GM06990 (cell line): ENCODE measurements around the gene GALNT6.
A peak's percentile ranks its signal among the peaks of the same experiment; 100 is the strongest.
"Not testable (repeated sequence)": the region's sequence is repeated elsewhere in the genome, so short reads cannot be mapped to it uniquely, and the experiment has no call there.

Experiments used
- DNase-seq: peaks from one replicate; pipeline ENCODE4 v3.0.0-alpha.2; 2011; ENCODE audit not compliant: insufficient read length; ENCODE audit errors: extremely low read depth
- H3K27me3 ChIP-seq: replicated peaks from 2 replicates; pipeline ENCODE4 v1.6.0; 2011; ENCODE audit warnings: low read length; ENCODE audit not compliant: control insufficient read depth, insufficient read depth
- H3K36me3 ChIP-seq: 2 replicates; pipeline ENCODE4 v1.5.1; 2011; ENCODE audit warnings: low read length; ENCODE audit not compliant: control insufficient read depth, insufficient read depth
- H3K4me3 ChIP-seq: replicated peaks from 2 replicates; pipeline ENCODE4 v1.5.1; 2011; ENCODE audit warnings: low read depth, mild to moderate bottlenecking, control low read depth, low read length
- TF ChIP-seq, protein P1 (sequence below): IDR thresholded peaks from 2 replicates; pipeline ENCODE4 v1.5.1; 2011; ENCODE audit warnings: low read length, control low read depth, mild to moderate bottlenecking, inconsistent platforms; ENCODE audit not compliant: insufficient read depth, poor library complexity, severe bottlenecking

Gene GALNT6

DNA sequence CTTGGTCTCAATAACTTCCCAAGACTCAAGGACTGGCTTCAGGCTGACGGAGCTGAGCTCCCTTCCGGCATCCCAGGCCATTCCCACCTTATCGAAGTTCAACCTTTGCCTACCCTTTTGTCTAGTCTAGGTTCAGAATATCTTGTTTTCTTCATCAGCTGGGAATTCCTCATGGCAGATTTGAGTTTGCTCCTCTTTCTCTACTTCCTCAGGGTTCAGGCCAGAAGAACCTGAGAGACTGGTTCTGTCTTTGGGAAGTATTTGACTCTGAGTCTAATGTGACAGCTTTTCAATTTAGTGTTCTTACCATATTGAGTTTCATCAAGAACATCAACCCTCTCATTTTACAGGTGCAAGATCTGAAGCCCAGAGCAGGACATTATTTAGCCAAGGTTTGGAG is 69.3 kb downstream of the GALNT6 start:
- TF ChIP-seq, protein P1, sequence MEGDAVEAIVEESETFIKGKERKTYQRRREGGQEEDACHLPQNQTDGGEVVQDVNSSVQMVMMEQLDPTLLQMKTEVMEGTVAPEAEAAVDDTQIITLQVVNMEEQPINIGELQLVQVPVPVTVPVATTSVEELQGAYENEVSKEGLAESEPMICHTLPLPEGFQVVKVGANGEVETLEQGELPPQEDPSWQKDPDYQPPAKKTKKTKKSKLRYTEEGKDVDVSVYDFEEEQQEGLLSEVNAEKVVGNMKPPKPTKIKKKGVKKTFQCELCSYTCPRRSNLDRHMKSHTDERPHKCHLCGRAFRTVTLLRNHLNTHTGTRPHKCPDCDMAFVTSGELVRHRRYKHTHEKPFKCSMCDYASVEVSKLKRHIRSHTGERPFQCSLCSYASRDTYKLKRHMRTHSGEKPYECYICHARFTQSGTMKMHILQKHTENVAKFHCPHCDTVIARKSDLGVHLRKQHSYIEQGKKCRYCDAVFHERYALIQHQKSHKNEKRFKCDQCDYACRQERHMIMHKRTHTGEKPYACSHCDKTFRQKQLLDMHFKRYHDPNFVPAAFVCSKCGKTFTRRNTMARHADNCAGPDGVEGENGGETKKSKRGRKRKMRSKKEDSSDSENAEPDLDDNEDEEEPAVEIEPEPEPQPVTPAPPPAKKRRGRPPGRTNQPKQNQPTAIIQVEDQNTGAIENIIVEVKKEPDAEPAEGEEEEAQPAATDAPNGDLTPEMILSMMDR: no peak
- Histone ChIP-seq H3K27me3 (no peaks in the 10 kb centered on the region), H3K36me3 (no peaks in the 10 kb centered on the region; the same call in 1 of the 2 replicates), H3K4me3 (no peak overlapping the region; the same call in 1 of the 2 replicates)
- no peak for DNase-seq

DNA sequence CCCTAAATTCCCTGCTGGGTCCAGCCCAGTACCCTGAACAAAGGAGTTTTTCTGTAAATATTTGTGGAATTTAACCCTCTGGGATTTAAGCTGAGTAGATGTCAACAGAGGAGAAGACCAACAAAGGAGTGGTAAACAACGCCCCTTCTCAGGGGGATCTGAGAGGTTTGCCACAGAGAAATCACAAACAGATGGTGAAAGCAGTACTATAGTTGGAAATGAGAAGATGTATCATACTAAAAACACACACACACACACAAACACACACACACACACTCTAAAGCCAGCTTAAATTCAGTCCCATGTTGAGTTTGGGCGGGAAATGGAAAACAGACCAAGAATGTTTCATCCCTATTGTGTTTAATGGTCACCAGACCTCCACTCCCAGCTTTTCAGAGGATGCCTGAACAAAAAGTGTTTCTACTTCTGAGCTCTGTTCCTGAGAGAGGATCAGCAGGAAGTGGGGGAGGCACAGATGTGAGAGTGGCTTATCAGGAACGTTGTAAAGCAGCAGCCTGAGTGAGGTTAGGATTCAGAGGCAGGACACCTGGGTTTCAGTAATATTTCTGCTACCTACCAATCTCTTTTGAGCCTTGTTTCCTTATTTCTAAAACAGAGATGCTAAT is 70.4 kb downstream of the GALNT6 start:
- H3K27me3 ChIP-seq: no peaks in the 10 kb centered on the region
- H3K4me3 ChIP-seq: no peak overlapping the region
- TF ChIP-seq, protein P1: no peak
- H3K36me3 ChIP-seq: no peaks in the 10 kb centered on the region; the same call in 1 of the 2 replicates
- DNase-seq: peak; percentile 48

DNA sequence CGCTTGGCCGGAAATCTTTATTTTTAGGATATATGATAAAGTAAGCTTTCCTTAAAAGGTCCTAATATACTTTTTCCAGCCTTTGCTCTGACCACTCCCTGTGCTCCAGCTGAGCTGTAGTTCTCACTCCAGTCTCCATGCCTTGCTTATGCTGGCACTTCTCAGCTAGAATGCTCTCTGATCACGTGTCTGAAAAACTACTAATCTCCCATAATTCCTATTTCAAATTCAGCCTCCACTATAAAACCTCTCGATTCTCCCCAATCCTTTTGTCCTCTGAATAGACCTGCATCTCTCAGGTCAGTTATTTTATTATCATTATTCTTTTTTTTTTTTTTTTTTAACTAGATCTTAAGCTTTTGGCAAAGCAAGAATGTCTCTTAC is 70.9 kb downstream of the GALNT6 start:
- TF ChIP-seq, protein P1: no peak
- Histone ChIP-seq H3K36me3 (peaks cover 2% of the 10 kb centered on the region), H3K4me3 (no peak overlapping the region), H3K27me3 (no peaks in the 10 kb centered on the region)
- no peak for DNase-seq

DNA sequence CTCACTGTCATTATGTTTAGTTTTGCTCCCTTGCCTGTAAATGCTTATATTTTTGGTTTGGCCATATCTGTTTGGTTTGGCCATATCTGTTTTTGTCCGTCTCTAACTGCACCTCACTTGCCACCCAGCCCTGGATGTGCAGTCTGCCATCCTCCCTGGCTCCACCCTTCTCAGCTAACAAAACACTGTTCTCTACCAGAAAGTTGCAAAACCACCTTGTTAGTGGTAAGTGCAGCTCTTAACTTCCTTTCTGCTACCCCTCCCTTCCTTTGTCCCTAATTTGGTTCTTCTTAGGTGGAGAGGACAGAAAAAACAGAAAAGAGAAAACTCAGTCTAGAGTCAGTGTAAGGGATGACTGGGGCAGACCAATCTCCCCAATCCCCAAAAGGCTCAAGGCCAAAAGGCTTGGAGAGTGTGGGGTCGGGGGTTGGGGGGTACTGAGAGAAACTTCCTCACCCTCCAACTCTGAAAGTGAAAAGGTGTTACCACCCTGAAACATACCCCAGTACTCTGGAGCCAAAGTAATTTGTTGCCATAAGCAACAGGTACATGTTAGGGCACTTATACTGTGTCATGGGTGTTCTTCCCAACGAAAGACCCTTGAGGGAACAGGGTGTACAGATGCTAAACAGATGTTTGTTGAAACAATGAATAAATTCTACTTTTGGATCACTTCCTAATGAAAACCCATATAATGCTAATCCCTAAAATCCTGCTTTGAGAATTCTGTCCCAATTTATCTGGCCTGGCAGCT is 72.2 kb downstream of the GALNT6 start:
- Histone ChIP-seq H3K4me3 (no peak overlapping the region), H3K36me3 (peaks cover 2% of the 10 kb centered on the region), H3K27me3 (no peaks in the 10 kb centered on the region)
- TF ChIP-seq, protein P1: no peak
- DNase-seq: peak; percentile 40

DNA sequence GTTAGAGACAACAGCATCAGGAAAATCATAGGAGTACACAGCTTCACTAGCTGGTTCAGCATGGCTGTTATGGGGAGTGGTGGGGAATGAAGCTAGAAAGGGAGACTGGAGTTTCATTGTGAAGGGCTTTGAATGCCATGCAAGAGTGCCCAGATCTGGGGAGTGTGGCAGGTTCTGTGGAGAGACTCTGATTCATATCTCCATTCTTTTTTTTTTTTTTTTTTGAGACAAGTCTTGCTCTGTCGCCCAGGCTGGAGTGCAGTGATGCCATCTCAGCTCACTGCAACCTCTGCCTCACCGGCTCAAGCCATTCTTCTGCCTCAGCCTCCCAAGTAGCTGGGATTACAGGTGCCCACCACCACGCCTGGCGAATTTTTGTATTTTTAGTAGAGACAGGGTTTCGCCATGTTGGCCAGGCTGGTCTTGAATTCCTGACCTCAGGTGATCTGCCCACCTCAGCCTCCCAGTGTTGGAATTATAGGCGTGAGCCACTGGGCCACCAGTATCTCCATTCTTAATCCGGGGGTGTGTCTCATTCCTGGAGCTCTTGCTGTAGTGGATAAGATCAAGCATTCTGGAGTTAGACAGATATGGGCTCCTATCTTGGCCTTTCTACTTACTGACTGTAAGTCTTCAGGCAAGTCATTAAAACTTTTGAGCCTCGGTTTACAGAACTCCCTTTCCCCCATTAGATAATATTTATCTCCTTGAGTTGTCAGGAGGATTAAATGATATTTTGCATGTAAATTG is 73.0 kb downstream of the GALNT6 start:
- H3K36me3 ChIP-seq, H3K4me3 ChIP-seq, H3K27me3 ChIP-seq, DNase-seq: not testable (repeated sequence)

DNA sequence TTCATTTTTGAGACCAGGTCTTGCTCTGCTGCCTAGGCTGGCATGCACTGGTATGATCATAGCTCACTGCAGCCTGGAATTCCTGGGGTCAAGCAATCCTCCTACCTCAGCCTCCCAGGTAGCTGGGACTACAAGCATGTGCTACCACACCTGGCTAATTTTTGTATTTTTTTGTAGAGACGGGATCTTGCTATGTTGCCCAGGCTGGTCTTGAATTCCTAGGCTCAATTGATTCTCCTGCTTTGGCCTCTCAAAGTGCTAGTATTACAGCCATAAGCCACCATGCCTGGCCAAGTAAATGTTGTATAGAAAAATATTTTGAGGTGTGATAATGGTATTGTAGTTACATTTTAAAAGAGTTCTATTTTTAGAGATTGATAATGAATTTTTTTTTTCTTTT is 79.8 kb downstream of the GALNT6 start:
- peaks cover 11% of the 10 kb centered on the region for H3K36me3 ChIP-seq
- no peak for DNase-seq
- TF ChIP-seq, protein P1: no peak
- H3K4me3 ChIP-seq: no peak overlapping the region
- no peaks in the 10 kb centered on the region for H3K27me3 ChIP-seq
